Inflammatory macrophage treated with lipopolysaccharide for 4 hours (primary cell): ENCODE measurements around the gene SRGAP2B.
"Not testable (repeated sequence)": the region's sequence is repeated elsewhere in the genome, so short reads cannot be mapped to it uniquely, and the experiment has no call there.

ENCODE experiments used
- DNase-seq: peaks from one replicate; pipeline ENCODE4 v3.0.0-alpha.2; 2020

The SRGAP2B gene

DNA sequence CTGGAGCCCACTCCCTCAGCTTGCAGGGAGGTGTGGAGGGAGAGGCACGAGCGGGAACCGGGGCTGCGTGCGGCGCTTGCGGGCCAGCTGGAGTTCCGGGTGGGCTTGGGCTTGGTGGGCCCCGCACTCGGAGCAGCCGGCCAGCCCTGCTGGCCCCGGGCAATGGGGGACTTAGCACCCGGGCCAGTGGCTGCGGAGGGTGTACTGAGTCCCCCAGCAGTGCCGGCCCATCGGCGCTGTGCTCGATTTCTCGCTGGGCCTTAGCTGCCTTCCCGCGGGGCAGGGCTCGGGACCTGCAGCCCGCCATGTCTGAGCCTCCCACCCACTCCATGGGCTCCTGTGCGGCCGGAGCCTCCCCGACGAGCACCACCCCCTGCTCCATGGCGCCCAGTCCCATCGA is 104.5 kb downstream of the SRGAP2B start:
- DNase-seq, result not testable (repeated sequence)

- not testable (repeated sequence) for DNase-seq
Observed at GRCh38 chr1:144987131-144987530, 108.0 kb downstream of the SRGAP2B start.

DNA sequence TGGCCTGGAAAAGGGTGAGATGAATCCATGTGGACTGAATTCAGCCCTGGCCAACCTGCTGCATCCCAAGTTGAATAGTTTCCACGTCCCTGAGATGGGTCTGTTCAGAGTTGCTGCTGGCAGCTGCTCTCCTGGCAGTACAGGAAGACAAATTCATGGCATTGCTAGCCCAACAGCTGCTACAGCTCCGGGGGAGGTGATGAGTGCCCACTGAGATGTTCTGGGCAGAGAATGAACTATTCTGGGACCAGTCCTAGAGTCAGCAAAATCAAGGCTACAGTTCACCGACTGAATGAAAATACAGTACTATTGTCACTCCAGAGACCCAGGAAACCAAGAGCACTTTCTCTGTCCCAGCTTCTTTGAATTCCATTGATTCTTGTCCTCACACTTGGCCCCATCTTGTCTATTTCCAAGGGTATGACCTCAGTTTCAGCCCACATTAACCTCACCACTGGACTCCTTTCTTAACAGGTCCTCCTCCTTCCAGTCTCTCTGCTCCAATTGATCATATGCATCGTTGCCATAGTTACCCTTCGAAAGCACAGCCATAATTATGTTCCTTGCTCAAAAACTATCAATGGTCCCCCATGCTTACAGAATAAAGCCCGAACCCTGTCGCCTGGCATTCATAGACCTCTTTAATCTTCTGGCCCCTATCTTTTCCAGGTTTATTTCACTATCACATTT is 108.8 kb downstream of the SRGAP2B start:
- DNase-seq, result not testable (repeated sequence)

DNA sequence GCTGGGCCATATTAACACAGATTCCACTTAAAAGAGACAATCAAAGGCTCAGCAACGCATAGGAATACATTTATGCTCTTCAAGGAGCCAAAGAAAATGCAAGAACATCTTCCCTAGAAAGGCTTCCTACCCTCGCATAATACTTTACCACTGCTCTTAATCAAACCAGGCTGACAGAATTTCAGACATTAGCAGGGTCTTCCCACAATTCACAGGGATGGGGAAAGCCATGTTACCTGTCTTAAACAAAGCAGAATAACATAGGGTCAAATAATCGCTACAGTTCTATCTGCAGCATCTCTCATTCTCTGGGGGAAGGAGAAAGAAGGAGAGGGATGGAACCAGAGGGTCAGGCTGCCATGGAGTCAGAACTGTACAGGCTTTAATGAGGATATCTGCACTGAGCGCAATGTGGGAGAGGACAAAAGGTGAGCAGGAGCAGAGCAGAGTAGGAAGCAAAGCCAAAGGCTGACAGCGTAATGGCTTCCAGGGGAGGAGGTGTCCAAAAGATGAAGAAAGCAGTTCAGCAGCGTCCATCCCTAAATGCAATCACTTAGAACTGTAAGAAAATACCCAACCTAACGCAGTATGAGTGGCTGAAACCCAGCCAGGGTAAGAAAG is 109.5 kb downstream of the SRGAP2B start:
- DNase-seq, result not testable (repeated sequence)

DNA sequence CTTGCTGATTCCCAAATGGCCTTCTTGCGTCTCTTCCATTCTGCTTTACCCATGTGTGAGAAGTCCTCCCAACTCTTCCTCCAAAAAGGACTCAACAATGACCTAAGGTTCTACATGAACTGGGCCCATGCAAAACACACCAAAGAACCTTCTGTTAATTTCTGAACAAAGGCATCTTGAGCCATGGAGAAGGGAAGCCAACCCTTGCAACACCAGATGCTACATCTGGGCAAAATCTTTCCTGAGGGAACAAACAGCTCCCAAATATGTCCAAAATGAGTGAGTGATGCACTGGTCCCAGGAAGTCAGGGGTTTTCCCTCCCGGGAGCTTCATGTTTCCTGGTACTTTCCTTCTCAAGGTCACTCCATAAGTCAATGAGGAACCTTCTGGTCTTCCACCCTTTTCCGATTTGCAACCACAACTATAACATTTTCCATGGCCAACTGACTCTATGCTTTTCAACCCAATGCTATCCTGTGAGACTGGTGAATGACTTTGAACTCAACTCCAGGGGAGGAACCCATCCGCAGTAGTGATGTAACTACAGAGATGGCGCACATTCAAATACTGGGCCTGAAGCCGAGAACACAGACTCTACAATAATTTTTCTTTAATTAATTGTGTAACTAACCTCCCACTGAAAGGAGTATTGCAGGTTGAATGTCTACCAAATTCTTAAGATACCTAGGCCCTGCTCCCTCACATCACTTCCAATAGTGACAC is 112.2 kb downstream of the SRGAP2B start:
- DNase-seq, result not testable (repeated sequence)

DNA sequence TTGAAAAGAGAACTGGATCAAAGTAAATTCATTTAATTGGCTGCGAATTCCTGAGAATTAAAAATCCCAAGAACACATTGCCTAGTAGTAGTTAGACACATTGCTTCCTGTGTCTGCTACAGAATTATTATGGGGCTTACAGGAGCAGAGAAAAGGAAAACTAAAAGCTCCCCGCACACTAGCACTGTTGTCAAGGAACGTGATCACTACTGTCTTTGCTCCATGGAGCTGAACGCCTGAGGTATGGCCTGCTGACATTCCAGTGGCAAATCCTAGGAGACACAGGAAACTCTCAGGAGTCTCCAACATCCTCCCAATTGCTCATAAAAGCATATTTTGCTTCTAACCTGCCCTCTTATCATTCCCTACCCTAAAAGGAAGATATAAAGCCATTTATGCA is 114.0 kb downstream of the SRGAP2B start:
- not testable (repeated sequence) for DNase-seq

DNA sequence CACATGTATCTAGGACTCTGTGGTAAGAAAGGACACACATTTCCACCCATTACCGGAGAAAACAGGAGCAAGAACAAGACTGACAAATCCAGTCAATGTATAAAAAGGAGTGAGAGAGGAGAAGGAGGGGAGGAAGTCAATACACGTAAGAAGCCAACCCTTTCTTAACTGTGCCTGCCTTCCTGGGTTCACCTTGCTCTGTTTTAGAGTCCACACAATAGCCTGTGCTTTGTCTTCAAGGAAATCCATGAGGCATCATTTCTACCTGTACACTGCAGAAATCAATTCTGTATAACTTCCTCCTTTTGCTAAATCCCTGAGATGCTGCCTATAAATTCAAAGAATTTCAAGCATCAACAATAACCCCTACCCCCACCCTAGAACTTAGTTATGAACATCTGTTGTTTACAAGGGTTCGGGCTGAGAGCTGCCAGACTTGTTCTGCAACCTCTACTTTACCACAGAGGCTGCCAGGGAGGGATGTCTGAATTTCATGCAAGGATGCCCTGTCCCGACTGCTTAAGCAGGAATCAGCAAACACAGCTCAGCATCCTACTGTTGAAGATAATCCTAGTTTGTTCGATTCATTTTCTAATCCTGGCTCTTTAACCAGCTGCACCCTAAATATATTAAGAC is 115.0 kb downstream of the SRGAP2B start:
- not testable (repeated sequence) for DNase-seq

DNA sequence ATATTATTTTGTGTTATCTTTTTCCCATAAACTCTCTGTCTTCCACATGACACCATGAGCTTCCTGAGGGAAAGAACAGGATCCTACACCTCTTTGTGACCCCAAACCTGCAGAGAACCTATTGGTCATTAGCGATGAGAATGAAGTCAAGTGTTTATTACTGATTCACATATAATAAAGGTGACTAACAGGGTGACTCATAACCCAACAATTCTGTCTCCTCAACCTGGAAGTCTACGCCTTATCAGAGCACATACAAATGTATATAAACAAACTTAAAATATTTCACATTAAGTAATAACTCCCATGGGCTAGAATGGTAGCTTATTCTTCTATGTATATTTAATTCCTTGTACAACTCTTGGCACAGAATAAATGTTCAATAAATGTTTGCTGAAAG is 117.3 kb downstream of the SRGAP2B start:
- DNase-seq, result not testable (repeated sequence)

DNA sequence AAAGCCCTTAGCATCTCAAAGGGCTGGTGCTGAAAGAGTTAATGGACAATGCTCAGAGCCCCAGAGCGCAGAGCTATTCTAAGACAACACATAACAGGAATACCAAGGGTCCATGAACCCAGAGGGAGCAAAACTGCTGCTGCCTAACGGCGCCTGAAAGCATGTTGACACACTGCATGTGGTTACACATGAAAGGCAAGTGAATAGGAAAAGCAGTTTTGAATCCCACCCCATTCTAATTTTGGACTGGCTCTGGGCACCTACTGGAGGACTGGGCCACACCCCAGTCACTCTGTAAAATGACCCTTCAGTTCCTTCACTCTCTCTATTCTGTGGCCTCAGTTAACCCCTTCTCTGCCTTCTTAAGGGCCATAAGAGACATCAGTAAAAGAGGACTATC is 123.2 kb downstream of the SRGAP2B start:
- DNase-seq, result not testable (repeated sequence)

DNA sequence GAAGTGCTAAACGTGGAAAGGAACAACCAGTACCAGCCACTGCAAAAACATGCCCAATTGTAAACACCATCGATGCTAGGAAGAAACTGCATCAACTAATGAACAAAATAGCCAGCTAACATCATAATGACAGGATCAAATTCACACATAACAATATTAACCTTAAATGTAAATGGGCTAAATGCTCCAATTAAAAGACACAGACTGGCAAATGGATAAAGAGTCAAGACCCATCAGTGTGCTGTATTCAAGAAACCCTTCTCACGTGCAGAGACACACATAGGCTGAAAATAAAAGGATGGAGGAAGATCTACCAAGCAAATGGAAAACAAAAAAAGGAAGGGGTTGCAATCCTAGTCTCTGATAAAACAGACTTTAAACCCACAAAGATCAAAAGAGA is 128.6 kb downstream of the SRGAP2B start:
- DNase-seq, result not testable (repeated sequence)

GRCh38 chr1:144964765-144965164 is 130.4 kb downstream of the SRGAP2B start:
- DNase-seq, result not testable (repeated sequence)

GRCh38 chr1:144964186-144964585 is 130.9 kb downstream of the SRGAP2B start:
- DNase-seq, result not testable (repeated sequence)

DNA sequence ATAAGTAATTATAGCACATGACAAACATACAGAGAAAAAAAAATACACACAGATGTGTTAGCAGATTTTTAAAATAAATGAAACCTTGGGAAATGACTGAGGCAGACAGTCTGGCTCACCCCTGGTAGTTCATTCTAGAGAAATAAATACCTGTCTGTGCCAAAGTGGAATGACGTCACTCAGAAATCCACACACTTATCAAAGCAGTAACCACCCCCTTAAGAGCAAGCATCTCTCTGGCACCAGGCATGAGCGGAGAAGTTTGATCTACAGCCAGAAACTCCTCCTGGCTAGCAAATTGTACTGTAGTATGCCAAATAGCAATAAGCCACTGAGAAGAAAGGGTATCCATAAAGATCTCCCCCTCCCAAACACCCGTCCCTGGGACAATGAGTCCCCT is 131.6 kb downstream of the SRGAP2B start:
- DNase-seq, result not testable (repeated sequence)

DNA sequence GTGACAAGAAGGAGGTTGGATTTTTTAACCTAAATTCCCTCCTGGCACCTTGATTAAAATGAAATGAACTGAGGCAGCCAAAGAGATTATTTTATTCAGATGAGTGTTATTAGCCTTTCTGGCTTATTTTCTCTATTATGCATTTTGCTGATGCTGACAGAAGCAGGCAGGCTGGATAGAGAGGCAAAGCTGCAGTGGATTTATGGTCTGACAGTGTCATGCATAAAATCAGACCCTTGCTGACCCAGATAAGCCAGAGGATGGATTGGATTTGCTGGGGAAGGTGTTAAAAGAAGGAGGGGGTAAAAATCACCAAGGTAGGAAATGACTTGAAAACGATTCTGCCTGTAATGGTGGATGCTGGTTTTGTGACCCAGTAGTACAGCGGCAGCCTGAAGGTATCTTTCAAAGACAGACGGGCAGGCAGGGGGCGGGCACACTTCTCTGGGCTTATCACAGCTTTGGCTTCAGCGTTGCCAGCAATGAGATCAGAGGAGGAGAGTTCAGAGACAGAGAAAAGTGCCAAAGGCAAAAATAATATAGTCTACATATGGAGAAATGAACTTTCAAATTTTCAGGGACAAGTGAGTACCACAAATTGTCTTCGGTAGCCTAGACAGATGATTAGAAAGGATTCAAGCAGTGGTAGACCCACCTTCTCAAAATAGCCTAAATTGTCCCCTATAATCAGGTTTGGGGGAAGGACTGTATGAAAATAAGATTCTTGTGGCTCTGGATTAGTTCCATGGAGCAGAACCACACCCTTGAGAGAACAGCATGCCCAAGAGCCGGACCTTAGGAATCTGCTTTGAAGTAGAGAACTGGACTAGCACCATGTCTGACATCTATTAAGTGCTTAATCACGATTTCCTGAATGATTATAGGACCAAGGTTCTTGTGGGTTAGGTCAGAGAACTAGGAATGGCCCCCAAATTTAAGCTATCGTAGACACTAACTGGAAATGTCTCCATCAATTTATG is 133.2 kb downstream of the SRGAP2B start:
- DNase-seq, result not testable (repeated sequence)

GRCh38 chr1:144960929-144961488 is 134.1 kb downstream of the SRGAP2B start:
- not testable (repeated sequence) for DNase-seq

- not testable (repeated sequence) for DNase-seq
Observed at GRCh38 chr1:144948390-144948789, 146.7 kb downstream of the SRGAP2B start.

DNA sequence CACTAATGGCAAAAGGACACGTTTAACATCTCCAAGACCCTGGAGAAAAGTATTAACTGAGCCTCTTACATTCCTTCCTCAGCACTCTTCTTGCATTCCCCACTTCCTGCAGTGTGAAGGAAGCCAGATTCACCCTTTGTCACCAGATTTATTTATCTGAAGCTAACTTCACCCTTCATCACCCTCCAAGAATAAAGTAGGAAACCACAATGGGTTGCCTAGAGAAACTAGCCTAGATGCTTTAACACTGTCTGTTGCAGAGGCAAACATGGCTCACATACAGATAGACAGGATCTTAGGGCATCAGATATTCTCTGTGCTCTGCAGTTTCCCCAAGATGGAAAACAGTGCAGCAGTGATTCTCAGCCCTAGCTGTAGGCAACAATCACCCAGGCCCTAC is 147.6 kb downstream of the SRGAP2B start:
- not testable (repeated sequence) for DNase-seq

DNA sequence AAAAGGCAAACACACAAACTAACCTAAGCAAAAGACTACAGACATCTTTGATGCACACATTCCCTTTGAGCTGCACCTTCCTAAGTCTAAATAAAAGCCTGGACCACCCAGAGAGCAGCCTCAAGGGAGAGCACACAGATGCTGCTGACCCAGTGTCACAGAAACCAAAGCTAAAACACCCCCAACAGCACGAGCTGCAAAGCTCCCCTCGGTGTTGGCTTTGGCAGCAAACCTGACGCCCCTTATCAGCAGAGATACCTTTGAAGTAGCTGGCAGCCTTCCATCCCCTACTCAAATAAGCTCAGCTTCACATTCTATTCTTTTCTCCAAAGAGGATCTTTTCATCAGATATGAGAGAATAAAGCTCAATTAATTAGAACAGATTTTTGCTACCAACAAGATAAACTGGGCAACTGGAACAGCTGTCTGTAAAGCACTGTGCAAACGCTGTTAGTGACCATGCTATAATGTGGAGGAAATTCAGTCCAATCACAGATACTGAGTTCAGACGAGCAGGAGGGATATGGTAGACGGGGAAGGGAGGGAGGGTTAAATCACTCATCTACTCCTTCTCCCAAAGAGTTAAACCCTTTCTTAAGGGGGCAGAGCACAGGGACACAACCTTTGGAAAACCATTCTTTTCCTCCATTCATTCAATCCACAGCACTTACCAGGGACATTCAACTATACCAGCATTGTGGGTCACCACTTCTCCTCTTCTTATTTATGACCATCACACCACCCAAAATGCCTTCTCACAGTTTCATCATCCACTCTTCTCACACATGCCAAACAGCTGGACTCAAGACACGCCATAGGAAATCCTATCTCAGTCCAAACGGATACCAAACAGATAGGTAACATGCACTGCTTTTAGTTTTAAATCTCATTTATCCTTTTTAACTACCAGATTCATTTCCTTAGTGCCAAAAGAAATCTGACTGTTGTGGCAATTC is 148.3 kb downstream of the SRGAP2B start:
- not testable (repeated sequence) for DNase-seq

DNA sequence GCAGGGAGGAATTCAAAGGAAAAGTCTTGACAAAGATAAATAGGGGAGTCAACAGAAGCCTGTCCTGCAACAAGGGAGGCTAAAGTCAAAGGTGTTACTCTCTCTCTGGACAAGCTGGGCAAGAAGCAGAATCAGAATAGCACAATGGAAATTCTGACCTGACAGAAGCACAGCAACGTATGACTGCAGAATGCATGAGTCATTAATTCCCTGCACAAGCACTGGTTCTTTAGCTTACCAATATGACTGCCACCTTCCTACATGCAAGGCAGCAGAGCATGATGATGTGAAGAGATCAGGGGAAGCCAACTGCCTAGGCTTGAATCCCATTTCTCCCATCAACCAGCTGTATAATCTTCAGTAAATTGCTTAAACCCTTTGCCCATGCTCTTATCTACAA is 153.4 kb downstream of the SRGAP2B start:
- DNase-seq, result not testable (repeated sequence)

DNA sequence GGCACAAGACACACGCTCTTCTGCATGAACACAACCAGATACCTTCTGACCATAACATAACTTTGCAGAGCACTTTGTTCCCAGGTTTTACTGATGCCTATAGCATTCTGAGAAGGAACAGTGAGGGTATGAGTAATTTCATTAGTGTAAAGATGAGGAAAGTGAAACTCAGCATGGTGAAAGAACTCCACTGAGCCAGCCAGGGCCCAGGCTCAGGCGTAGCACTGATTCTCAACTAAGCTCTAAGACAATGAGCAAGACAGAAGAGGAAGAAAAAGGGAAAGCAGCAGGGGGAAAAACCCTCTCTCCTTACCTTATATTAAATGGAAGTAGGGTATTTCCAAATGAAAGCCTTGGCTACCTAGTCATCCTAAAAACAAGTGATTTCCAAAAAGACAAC is 155.1 kb downstream of the SRGAP2B start:
- not testable (repeated sequence) for DNase-seq
